ENCODE measurements around the gene SREBF2.

SREBF2 gene

GRCh38 chr22:41949297-41949965, 116.5 kb downstream of the SREBF2 start:
- DNase-seq = no peak

- peak; percentile 48 for DNase-seq
Measured at GRCh38 chr22:41951898-41952474, 119.1 kb downstream of the SREBF2 start, which contains the start of gene SMIM45. Gene SMIM45 (plus strand): TSS chr22:41952150.

GRCh38 chr22:41952713-41953112, 119.8 kb downstream of the SREBF2 start:
- no peak for DNase-seq

All from hematopoietic multipotent progenitor cell treated with erythropoietin and hydrocortisone succinate and interleukin-3 and kit ligand, for 8 days (in vitro differentiated cells).